HL-60 (cell line): Measurements from ENCODE around the gene CTBP2.

Source experiments
- DNase-seq, 2 experiments: peaks; one replicate each; pipeline ENCODE4 v3.0.0-alpha.2; 2010 to 2020; ENCODE audit warnings: low read depth in 1 of 2, low spot score in 1 of 2
- H3K27ac ChIP-seq: fragments of 250-450 bp; sonication (Bioruptor Pico); replicated peaks from 2 replicates; pipeline ENCODE4 v1.5.1; 2020; ENCODE audit warnings: mild to moderate bottlenecking, moderate library complexity
- H3K27me3 ChIP-seq: fragments of 250-450 bp; sonication (Bioruptor Pico); 2 replicates; pipeline ENCODE4 v1.5.1; 2021; ENCODE audit warnings: mild to moderate bottlenecking, moderate library complexity; ENCODE audit not compliant: insufficient read depth, poor library complexity, severe bottlenecking
- H3K4me3 ChIP-seq: replicated peaks from 2 replicates; pipeline ENCODE4 v1.5.1; 2011; ENCODE audit warnings: mild to moderate bottlenecking, control low read depth, low read length; ENCODE audit not compliant: insufficient read depth
- CTCF ChIP-seq: IDR thresholded peaks from one replicate; pipeline ENCODE4 v1.5.1; 2011; ENCODE audit warnings: low read length, control low read depth, inconsistent platforms; ENCODE audit not compliant: insufficient read depth
- GABPA ChIP-seq: IDR thresholded peaks from 2 replicates; pipeline ENCODE4 v1.6.1; 2012; ENCODE audit warnings: low read depth
- POLR2AphosphoS5 ChIP-seq: IDR thresholded peaks from 2 replicates; pipeline ENCODE4 v1.6.1; 2012; ENCODE audit warnings: low read depth
- SPI1 ChIP-seq: IDR thresholded peaks from 2 replicates; pipeline ENCODE4 v1.6.1; 2012; ENCODE audit warnings: low read depth, mild to moderate bottlenecking, borderline replicate concordance
- TF ChIP-seq, protein P1 (sequence below): IDR thresholded peaks from 2 replicates; pipeline ENCODE4 v1.6.1; 2012; ENCODE audit warnings: low read depth; ENCODE audit not compliant: insufficient replicate concordance

Gene CTBP2

DNA sequence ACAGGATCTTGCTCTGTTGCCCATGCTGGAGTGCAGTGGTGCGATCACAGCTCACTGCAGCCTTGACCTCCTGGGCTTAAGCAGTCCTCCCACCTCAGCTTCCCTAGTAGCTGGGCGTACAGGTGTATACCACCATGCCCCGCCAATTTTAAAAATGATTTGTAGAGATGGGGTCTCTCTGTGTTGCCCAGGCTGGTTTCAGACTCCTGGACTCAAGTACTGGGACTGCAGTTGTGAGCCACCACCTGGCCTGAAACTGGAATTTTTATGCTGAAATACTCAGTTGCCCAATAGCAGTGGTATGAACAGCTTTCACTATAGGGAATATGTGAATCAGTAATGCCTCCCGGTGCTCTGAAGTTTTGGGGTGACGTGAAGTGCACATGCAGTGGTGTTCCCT, 210.8 kb downstream of the CTBP2 start:
- no peak for TF ChIP-seq SPI1
- no peak for TF ChIP-seq GABPA
- no peak for TF ChIP-seq CTCF
- TF ChIP-seq, protein P1, sequence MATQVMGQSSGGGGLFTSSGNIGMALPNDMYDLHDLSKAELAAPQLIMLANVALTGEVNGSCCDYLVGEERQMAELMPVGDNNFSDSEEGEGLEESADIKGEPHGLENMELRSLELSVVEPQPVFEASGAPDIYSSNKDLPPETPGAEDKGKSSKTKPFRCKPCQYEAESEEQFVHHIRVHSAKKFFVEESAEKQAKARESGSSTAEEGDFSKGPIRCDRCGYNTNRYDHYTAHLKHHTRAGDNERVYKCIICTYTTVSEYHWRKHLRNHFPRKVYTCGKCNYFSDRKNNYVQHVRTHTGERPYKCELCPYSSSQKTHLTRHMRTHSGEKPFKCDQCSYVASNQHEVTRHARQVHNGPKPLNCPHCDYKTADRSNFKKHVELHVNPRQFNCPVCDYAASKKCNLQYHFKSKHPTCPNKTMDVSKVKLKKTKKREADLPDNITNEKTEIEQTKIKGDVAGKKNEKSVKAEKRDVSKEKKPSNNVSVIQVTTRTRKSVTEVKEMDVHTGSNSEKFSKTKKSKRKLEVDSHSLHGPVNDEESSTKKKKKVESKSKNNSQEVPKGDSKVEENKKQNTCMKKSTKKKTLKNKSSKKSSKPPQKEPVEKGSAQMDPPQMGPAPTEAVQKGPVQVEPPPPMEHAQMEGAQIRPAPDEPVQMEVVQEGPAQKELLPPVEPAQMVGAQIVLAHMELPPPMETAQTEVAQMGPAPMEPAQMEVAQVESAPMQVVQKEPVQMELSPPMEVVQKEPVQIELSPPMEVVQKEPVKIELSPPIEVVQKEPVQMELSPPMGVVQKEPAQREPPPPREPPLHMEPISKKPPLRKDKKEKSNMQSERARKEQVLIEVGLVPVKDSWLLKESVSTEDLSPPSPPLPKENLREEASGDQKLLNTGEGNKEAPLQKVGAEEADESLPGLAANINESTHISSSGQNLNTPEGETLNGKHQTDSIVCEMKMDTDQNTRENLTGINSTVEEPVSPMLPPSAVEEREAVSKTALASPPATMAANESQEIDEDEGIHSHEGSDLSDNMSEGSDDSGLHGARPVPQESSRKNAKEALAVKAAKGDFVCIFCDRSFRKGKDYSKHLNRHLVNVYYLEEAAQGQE, result no peak
- TF ChIP-seq POLR2AphosphoS5, result no peak
- DNase-seq, result no peak

GRCh38 chr10:124946945-124947344, 213.4 kb downstream of the CTBP2 start:
- no peak overlapping the region for H3K27ac ChIP-seq
- DNase-seq, result no peak
- TF ChIP-seq SPI1 (no peak), GABPA (no peak), CTCF (no peak), POLR2AphosphoS5 (no peak)
- TF ChIP-seq, protein P1, result no peak
- no peaks in the 10 kb centered on the region for H3K27me3 ChIP-seq
- no peak overlapping the region for H3K4me3 ChIP-seq

More for the DNA sequence above, 210.8 kb downstream of the CTBP2 start:
- H3K4me3 ChIP-seq, result no peak overlapping the region
- H3K27me3 ChIP-seq, result no peaks in the 10 kb centered on the region
- no peak overlapping the region for H3K27ac ChIP-seq

DNA sequence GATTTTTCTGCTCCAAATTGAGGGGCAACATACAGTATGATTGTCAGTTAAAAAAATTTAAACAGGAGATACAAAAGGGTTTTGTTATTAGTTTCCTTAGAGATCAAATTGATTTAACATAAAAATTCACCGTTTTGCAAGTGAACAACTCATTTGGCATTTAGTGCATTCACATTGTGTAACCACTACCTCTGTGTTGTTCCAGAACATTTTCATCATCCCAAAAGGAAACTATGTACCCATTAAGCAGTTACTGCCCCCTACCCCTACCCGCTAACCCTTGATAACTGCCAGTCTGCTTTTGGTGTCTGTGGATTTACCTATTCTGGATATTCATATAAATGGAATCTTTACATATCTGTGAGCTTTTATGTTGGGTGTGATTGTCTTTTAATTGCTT, 215.4 kb downstream of the CTBP2 start:
- TF ChIP-seq, protein P1, result no peak
- TF ChIP-seq POLR2AphosphoS5, result no peak
- TF ChIP-seq GABPA, result no peak
- TF ChIP-seq SPI1, result no peak
- no peak for TF ChIP-seq CTCF
- DNase-seq, result no peak
- H3K27ac ChIP-seq, result no peak overlapping the region

More for the DNA sequence above, 215.4 kb downstream of the CTBP2 start:
- no peaks in the 10 kb centered on the region for H3K27me3 ChIP-seq
- no peak overlapping the region for H3K4me3 ChIP-seq
